Glomerular visceral epithelial cell (primary cell): ENCODE measurements around the gene SLC4A8.

Experiments used
- DNase-seq: peaks from one replicate; pipeline ENCODE4 v3.0.0-alpha.2; 2016; ENCODE audit errors: extremely low spot score

The SLC4A8 gene

DNA sequence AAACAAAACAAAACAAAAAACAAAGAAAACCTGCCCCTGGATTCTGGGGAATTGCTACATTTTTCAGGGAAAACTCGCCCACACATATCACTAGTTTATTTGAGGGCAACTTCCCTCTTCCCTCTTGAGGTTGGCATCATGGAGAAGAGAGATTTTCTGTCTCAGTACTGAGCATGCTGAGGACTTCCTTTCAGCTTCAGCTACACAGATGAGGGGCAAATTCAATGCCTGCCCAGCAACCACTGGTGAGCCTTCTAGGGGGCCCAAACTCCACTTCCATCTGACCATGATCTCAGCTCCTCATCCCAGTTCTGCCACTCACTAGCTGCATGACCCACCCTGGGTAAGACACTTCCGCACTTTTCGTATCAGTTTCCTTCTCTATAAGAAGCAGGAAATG, 103.3 kb downstream of the SLC4A8 start:
- no peak for DNase-seq

GRCh38 chr12:51528852-51529650, 104.4 kb downstream of the SLC4A8 start:
- DNase-seq, result peak; percentile 43

DNA sequence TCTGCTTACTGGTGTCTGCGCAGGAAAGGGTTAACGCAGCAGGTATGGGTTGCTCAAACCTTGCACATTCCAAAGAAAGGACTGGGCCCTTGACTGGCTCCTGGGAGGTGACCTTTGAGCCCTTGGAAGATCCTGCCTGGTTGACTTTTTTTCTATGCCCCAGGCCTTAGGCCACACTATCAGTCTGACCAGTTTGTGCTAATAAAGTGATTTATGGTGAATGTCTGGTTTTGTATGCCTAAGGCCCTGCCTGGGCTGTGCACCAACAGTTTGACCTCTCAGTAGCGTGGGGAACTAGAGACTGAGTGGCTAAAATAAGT, 105.0 kb downstream of the SLC4A8 start:
- no peak for DNase-seq

GRCh38 chr12:51530208-51530607, 105.6 kb downstream of the SLC4A8 start:
- DNase-seq, result no peak

DNA sequence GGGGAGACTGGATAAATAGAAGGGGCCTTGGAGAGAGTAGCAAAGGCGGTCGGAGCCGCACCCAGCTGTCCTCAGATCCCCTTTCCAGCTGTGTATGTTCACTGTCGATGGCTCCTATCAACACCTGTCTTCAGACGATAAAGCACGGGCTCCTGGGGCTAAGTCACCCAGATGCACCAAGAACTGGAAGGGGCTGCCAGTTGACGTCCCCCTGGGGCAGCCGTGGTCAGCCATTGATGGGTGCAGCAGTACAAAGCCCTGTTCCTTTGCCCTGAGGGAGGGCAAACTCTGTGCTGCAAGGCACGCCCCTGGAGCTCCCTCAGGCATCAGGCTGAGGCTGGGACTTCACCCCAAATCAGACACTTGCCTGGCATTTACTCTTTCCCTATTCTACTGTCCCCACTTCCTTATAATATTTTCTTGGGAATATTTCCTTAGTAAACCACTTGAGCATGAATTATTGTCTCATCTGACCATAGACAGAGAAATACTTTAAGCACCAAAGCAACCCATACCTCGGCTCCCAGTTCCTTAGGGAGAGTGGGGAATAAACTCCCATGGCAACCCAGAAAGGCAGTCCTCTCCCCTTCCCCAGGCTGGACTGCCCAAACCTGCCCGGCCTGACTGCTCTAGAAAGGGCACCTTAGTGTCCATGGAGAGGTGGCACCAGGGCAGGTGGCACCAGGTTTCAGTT, 106.8 kb downstream of the SLC4A8 start:
- no peak for DNase-seq

GRCh38 chr12:51531978-51532497, 107.4 kb downstream of the SLC4A8 start:
- peak; percentile 82 for DNase-seq

- DNase-seq, result no peak
These were observed 109.2 kb downstream of the SLC4A8 start for GRCh38 chr12:51533799-51534198.

DNA sequence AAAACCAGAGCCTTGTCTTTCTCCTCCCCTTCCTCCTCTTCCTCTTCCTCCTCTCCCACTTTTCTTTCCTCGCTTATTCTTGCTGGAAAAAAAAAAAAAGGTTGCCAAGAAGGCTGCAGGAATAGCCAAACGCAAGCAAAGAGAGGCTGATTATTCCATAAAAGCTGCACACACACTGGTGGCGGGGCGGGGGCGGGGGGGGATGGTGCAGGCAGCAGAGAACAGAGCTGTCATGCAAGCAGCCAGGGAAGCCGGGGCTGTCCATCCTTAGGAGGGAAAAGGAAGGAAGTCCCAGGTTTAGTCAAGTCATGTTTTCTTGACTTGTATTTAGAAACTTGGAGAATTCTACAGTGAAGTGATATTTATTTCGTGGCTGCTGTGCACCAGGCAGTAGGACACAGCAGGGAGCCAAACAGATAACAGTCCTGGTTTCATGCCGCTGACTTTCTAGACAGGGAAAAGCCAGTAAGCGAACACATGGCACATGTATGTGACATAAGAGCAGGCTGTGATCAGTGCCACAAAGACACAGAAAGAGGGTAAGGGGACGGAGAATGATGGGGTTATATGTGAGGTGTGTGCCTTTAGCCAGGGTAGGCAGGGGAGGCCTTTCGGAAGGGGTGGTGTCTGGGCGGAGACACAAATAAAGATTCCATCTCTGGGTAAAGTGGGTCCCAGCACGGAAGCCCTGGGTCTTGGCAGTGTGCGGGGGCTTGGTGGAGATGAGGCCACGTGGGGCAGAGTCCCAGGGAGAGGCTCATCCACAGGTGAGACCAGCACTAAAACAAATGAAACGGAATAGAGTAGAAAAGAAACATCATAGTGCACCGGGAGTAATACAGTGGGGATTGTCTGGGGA, 109.8 kb downstream of the SLC4A8 start:
- DNase-seq, result no peak

GRCh38 chr12:51536159-51536558, 111.5 kb downstream of the SLC4A8 start:
- DNase-seq, result no peak

GRCh38 chr12:51538149-51538548, 113.5 kb downstream of the SLC4A8 start:
- no peak for DNase-seq

- DNase-seq, result no peak
These were observed 114.0 kb downstream of the SLC4A8 start for GRCh38 chr12:51538599-51538998.

GRCh38 chr12:51540996-51541395, 116.4 kb downstream of the SLC4A8 start:
- no peak for DNase-seq

DNA sequence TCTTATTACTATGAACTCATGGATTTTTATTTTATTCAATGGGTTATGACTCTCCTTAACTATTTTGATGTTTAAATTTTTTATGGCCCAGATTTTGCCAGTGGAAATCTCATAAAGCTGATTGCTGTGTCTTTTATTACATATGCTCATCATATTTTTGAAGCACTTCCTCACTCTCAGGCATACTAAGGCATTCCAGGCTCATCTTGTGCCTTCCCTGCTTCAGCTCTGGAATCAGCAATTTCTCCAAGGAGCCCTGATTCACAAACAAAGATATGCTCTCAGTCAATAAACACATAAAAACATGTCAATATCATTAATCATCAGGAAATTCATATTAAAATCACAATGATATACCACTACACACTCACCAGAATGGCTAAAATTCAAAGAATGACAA, 121.5 kb downstream of the SLC4A8 start:
- DNase-seq, result no peak

DNA sequence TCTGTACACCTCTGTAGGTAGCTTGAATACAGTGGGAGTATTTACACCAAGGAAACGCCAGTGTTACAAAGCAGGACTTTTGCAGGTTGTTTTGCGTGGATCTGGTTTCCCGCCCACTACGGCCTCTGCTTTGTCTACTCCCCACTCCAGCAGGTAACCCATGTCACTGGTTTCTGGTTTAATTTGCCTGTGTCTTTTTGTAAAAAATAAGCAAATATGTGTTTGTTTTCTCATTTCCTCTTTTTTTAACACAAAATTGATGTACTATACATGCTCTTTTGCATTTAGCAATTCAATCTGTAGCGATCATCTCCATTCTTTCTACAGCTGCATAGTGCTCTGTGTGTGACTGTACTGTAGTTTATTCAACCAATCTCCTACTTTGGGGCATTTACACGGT, 123.0 kb downstream of the SLC4A8 start:
- no peak for DNase-seq

DNA sequence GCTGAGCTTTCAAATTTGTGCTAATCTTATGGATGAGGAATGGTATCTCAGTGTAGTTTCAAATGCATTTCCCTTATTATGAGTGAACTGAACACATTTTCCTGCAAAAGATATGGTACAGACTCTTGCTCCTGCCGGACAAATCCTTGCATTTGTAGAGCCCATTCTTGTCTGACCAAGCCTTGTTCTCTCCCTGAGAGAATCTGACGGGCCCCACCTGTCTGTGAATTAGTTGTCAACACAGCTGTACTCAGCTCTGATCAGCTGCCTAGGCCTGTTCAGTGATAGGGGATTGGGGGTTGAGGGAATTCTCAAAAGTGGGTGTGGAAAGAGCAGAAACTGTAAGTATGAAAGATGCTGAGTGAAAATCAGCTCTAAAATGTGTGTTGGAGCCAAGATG, 123.6 kb downstream of the SLC4A8 start:
- no peak for DNase-seq

- DNase-seq, result no peak
These were observed 125.0 kb downstream of the SLC4A8 start for GRCh38 chr12:51549637-51550036.
